CD4-positive, alpha-beta T cell treated with Interleukin-15 for 1 hour (primary cell): Measurements from ENCODE around the gene SLAMF1.
A peak's percentile ranks its signal among the peaks of the same experiment; 100 is the strongest.
"Not testable (repeated sequence)": the region's sequence is repeated elsewhere in the genome, so short reads cannot be mapped to it uniquely, and the experiment has no call there.

Experiments used
- DNase-seq: peaks from one replicate; pipeline ENCODE4 v3.0.0-alpha.2; 2020

SLAMF1 gene

DNA sequence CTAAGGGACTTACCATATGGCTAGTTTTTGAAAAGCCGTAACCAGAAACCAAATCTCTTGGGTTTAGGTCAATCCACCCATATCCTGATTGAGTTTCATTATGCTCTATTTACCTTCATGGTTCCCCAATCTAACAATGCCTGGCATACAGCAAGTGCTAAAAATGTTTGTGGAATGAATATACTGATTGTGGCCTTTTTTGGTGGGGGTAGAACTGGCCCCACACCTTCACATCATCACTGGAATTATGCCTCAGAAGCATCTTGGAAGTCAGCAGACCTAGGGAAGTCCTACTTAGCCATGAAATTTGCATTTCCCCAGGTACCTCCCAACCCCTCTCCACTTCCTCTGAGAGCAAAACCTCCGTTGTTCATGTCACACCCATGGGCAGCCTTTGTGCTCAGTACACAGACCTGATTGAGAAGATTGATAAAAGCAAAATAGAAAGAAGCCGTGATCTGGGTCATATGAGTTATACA, 17.8 kb upstream of the SLAMF1 start:
- DNase-seq: peak; percentile 29

DNA sequence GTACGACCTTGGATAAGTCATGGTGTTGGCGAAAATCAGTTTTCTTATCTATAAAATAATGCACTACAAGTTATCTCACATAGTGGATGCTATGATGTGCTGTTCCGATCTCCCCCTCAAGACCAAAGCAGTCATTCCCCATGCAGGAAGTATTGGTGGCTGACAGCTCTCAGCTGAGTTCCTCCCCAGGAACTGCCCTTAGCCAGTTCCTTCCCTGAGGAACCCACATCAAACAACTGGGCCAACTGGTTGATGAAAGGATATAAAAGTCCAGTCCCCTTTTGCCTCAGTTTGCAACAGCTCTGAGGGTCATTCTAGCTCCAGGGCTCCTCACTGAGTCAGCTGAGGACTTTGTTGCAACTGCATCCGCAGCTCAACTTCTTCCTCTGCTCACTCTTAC, 16.1 kb upstream of the SLAMF1 start:
- DNase-seq: no peak

DNA sequence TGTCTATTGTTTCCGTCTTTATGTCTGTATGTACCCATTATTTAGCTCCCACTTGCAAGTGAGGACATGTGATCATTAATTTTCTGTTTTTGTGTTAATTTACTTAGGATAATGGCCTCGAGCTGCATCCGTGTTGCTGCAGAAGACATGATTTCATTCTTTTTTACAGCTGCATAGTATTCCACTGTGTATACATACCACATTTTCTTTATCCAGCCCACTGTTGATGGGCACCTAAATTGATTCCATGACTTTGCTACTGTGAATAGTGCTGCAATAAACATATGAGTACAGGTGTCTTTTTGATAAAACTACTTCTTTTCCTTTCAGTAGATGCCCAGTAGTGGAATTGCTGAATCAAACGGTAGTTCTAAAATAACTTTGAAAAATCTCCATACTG, 12.7 kb upstream of the SLAMF1 start:
- no peak for DNase-seq

DNA sequence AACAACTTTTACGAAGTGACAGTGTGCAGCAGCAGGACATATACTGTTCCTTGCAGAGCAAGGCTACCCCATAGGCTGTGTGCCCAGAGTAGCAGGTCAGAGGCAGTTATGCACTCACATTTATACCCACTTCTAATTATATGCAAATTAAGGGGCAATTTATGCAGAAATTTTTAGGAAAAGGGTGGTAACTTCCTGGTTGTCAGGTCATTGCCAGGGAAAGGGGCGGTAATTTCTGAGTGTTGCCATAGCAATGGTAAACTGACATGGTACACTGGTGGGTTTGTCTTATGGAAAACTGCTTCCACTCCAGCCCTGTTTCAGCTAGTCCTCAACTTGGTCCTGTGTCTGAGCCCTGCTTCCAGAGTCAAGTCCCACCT, 12.0 kb upstream of the SLAMF1 start:
- no peak for DNase-seq

DNA sequence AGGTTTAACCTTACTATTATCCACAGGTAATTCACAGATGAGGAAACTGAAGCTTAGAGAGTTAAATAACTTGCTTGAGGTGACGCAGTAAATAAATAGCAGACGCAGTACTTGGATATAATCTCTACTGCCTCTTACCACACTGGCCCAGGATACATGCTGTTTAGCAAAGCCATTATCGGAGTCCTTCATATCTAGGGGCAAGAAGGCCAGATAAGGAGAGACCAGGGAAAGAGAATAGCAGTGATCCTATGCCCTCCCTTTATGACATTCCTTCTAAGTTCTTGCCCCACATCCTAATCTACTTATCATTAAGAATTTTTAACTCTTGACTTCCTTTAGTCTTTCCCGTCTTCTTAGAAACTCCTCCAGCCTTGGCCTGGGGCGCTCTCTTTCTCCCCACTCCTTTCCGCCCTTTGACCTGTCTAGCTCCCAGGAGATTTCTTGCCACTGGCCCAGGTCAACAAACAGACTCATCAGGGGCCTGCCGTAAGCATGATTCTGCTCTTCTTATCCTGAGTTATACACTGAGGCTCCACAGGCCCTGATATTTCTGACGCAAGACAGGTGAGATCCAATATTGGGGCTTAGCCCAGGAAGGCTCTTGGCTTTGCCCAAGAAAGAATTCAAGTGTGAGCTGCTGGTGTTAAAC, 11.4 kb upstream of the SLAMF1 start:
- no peak for DNase-seq

DNA sequence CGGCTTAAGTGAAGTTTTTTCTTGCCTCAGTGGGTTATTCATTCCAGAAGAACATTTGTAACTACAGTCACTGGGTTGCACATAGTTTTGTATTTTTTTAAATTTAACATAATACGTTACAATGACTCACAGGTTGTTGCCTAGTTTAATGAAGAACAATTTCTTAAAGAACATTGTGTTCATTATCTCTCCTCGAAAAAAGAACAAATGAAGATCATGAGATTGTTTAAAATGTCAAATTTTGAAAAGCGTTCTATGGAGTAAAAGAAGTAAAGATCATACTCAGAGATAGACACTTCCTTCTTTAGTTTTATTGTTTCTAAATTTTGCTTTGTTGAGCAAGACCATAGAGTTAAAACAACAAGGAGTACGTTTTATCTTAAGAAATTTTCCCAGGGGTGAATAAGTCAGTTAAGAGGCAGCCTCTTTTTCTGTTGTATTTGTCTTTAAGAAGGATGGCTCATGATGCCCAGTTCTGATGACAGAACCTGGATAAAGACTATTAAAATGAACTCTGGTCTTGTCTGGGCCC, 10.5 kb upstream of the SLAMF1 start:
- no peak for DNase-seq

DNA sequence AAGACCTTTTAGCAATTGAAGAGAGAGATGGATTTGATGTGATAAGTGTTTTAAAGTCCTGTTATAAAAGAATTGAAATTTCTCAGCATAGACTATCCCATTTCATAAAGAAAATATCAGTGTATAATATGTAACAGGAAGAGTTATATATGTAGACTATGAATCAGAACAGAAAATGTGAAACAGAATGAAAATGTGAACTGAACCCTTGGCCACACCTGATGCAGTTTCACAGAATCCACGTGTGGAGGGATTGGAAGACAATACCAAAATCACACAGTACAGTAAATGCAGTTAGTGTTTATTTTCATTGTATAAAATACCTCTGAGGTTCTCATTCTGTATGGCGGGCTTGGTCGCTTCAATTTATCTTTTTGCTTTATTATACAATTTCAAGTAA, 9.9 kb upstream of the SLAMF1 start:
- no peak for DNase-seq

DNA sequence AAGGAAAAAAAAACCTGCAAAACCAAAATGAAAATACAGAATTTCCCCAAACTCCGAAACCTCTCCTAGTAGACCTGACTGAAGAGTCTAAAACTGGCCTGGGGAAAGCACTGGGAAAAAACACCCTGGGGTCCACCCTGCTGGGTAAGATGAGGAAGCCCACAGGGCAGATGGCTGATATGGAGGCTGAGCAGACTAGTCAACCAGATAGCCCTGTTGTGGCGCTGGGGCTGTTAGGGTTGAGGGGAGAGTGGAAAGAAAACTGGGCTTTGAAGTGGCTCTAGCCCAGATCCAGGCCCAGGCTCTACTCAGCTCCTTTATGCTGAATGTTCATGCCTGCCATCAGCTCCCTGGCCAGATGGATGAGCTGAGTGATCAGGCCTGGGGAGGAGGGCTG, 6.8 kb upstream of the SLAMF1 start:
- DNase-seq: no peak

DNA sequence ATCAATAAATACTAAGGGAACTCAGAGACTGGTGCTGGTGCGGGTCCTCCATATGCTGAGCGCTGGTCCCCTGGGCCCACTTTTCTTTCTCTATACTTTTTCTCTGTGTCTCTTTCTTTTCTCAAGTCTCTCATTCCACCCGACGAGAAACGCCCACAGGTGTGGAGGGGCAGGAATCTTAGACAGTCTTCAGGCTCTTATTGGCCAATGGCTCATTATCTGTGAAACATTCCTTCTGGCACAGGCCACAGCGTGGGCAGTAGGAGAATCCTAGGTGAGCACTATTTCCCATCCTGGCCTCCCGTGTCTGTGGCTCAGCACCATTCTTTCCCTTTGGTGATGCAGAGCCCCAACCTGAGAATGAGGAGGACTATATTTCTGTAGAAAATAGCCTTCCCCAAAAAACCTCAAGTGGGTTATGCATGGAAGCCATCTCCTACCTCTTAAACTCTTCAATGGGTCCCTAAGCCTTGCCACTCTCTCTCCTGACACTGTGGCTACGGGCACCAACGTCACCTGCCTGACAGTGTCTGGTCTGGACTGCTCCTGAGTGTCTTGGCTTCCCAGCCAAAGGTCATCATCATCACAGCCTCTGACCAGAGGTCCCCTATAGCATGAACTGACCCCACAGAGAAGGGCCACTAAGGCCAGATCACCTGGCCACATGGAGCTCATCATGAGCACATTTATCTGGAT, 6.2 kb upstream of the SLAMF1 start:
- DNase-seq: no peak

DNA sequence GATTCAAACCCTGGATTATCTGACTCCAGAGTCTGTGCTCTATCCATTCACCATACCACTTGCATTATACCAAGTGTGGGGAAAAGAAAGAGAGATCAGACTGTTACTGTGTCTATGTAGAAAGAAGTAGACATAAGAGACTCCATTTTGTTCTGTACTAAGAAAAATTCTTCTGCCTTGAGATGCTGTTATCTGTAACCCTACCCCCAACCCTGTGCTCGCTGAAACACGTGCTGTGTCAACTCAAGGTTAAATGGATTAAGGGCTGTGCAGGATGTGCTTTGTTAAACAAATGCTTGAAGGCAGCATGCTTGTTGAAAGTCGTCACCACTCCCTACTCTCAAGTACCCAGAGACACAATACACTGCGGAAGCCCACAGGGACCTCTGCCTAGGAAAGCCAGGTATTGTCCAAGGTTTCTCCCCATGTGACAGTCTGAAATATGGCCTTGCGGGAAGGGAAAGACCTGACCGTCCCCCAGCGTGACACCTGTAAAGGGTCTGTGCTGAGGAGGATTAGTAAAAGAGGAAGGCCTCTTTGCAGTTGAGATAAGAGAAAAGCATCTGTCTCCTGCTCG, 5.3 kb upstream of the SLAMF1 start:
- not testable (repeated sequence) for DNase-seq

DNA sequence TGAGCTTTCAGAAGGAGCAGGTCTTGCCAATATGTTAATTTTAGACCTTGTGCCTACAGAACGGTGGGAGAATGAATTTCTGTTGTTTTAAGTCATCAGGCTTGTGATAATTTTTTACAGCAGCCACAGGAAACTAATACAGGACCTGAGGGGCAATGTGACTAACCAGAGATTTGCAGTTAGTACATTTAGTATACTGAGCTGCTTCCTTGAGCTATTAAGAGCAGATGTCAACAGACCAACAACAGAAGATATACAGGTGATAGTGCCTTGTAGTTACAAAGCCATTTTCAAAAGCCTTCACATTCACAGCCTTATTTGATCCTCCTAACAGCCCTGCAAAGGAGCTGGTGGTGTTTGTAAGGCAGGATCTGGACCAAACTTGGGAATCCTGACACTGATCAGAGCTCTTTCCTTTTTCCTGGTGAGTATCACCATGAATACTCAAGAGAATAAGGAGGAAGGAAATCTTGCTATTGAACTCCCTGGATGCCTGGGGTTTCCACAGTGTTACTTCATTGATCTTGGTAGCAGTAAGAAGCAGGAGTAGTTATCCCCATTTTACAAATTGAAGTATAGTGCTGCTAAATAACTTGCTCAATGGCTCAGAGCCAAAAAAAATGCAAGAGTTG, 4.7 kb upstream of the SLAMF1 start:
- no peak for DNase-seq

DNA sequence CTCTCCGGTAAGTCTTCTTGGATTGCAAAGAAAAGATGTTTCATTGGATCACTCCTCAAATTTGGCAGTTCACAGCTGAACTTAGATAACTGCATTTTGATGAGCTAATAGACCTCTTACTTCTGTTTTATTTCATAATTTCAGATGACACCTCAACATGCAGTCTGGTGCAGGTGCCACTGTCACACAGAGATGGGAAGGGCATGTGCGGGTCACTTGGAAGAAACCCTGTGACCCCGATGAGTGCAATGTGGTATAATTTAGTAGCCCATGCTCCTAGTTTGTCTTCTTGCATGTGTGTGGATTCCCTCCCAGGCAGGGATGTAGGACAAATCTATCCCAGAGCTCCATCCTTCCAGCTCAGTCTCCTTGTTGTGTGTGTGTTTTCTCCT, 481 bp upstream of the SLAMF1 start:
- DNase-seq: no peak

DNA sequence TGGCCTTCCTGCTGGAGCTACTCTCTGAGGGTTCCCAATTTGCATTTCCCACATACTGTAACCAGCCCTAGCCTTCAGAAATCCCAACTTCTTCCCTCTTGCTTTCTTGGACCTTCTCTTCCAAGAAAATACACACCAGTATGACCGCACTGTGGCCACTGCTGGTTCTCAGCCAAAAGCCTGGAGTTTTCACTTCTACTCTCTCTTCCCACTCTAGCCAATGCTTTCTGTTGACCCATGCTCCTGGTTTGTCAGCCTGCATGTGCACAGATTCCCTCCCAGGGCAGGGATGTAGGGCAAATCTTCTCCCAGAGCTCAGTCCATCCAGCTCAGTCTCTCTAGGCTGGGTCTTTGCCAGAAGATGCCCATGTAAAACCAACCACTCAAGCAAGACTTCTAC, 664 bp downstream of the SLAMF1 start:
- no peak for DNase-seq

DNA sequence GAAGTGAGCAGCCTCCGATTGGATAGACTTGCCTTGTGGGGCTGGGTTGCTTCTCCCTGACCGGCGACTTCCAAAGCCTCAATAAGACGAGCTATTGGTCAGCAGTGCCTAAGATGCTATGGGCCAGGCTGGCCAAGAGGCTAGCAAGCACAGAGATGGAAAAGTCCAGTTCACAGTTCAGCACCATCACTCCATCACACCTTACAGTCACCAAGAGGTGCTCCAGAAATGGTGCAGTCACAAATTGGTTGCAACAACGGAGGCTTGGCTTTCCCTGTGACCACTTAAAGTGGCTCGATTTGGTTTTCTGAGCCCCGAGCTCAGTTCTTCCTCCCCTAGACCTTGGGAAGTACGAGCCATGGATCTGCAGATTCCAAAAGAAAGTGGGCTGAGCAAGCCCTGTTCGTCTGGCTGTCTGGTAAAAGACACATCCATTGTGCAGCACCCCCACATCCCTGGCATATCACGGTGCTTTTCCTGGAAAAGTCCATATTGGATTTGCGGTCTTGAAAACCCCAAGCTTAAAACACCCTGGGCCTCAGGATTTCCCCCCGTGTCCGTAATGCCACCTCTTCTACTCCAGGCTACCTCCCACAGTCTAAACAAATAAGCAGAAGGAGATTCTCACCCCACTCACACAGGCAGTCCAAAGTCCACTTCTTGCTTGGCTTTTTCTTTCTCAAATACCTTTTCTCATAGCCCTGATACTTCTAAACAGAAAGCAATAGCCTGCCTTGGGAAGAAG, 1.3 kb downstream of the SLAMF1 start:
- no peak for DNase-seq

DNA sequence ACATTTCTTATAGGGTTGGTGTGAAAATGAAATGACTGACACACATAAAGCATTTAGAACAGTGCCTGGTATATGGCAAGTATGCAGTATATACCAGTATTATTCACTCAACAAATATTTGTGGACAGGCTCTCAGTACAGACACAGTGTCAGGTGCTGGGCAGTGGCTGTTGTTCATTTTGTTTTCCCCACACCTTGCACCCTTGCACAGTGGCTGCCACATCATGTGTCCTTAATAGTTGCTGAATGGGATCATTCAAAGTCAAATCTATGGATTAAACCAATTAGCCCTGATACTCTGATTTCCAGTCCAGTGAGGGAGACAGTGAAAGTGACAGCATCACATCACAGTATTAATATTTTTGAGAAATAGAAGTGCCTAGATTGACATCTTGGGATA, 2.4 kb downstream of the SLAMF1 start:
- DNase-seq: no peak

DNA sequence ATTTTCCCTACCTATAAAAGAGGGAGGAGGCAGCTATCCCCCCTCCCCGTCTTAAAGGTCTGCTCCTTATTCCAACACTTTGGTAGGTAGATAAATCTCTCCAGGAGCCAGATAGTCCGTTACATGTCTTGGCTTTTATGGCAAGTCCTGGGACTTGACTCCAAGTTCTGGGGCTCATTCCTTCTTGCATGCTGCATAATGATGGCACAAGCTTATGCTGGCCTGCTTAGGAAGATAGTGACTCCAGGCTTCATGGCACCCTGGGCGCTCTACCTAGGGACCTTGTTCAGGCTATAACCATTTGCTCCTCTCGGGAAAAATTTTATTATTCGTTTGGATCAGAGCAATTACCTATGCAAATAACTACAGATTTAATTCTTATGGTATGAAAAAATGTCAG, 3.7 kb downstream of the SLAMF1 start:
- no peak for DNase-seq

DNA sequence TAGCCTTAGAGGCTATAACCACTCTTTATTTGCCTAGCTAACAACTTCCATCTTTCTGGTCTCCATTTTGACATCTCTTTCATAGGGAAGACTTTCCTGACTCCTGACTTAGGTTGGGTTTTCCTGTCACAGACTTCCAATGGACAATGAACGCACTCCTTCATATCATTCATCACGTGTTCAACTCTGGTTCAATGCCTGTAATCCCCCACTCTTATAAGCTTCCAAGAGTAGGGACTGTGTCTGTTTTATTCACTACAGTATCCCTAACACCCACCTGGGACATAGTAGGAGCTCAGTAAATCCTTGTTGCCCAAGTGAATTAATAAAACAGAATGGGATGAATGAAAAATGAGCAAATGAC, 4.6 kb downstream of the SLAMF1 start:
- no peak for DNase-seq

DNA sequence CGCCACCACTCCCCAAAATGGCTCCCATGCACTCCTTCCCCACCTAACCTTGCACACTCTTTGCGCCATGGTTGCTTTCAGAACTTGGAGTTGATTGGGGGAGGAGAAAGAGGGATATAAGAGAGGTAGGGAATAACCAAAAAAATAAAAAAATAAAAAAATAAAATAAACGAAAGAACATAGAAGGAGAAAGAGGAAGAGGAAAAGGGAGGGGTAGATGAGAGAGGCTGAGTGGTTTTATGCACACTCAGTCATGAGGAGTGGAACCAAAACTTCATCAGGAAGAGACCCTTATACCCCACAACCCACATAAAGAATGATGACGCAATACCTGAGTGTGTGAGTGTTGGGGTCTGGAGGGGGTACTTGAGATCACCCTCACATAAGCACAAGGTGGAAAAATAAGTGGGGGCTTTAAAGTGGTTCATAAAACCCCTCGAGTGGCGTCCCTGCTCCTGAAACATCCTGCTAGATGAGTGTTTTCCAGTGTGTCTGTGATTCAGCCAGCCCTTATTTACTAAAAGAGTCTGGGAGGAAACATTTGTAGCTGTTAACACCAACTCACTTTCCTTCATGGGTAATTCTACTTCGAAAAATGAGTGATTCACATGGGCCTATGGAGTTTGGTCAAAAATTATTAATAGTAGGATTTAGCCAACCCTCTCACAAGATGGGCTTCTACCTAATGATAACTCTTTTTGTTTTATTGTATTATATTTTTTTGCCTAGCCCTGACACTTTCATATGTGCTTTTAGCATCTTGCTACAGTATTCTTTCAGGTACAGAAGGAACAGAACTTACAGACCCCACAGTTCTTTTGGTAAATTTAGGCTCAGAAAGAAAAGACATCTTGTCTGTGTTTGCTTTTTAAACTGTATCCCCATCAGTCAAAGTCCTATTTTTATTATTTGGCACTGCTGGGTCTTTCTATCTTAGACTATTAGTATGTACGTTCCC, 5.2 kb downstream of the SLAMF1 start:
- DNase-seq: peak; percentile 32

DNA sequence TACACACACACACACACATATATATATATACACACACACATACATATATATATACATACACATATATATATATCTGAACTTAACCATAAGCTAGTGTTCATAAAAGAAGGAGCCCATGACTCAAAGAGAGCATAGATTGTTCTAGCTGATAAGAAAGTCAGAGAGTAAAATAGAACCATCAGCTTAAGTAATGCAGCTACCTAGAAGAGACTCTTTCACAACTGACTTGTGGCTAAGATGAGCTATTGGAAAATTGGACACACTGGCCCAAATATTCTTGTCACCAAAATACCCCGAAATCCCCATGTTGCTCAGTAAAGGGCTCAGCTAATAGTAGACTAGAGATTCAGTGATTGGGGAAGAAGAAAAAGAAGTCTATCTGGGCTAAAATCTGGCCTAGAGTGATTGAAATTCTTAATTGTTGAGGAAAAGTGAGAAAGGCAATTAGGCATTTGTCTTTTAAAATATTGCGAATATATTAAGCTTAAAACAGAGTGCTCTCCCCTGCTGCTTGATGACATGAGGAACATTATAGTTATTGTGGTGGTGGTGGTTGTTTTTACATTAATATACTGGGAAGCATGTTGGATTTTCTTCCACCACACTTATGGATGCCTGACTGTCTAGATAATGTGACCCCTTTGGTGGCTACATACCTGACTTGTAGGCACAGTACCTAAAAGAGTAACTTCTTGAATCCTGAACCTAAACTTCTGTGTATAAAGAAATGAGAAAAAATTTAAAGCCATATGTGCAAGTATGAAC, 6.3 kb downstream of the SLAMF1 start:
- no peak for DNase-seq

DNA sequence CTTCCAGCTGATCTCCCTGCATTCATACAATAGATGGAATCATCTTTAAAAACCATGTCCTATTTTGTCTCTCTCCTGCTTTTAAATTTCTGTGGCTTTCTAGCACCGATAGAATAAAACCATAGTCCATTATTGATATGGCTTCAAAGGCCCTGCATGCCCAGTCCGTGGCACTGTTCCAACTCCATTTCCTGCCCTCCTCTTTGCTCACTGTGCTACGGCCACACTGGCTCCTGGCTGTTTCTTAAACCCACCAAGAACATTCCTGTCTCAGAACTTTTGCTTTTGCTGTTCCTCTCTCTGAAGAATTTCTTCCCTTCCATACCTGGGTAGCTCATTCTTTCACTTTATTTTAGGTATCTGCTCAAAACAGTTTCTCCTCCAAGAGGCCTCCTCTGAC, 7.2 kb downstream of the SLAMF1 start:
- DNase-seq: no peak

DNA sequence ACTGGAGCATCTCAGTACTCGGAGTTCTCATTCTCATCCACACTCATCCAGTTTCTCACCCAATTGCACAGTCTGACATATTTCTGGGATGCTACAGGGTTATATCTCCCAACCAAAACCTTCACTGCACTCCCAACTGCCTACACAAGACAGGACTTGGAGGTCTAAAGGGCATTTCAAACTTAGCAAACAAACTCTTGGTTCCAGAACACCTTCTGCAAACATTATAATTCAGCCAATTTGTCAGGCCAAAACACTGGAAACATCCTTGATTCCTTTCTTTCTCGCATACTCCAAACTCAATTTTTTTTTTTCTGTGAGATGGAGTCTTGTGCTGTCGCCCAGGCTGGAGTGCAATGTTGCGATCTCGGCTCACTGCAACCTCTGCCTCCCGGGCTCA, 7.9 kb downstream of the SLAMF1 start:
- DNase-seq: no peak
